Smooth muscle cell (in vitro differentiated cells): ENCODE measurements around the gene ENPP6. TPM values are rescaled to one million over a fixed set of nuclear protein-coding genes. Genes with fewer than 3 reads are reported as not detected.

Experiments
- DNase-seq: peaks from one replicate; lab custom pipeline; 2025; ENCODE audit not compliant: unreplicated experiment; lab: John Stamatoyannopoulos, UW
- H2AFZ ChIP-seq: fragments of 200-600 bp; sonication (generic); 2 replicates; pipeline ENCODE4 v1.6.0; 2016; ENCODE audit warnings: antibody characterized with exemption, low read depth, mild to moderate bottlenecking
- H3F3A ChIP-seq: fragments of 200-600 bp; sonication (generic); 2 replicates; pipeline ENCODE4 v1.6.0; 2017; ENCODE audit warnings: antibody characterized with exemption, low read depth
- H3K27ac ChIP-seq: fragments of 200-600 bp; sonication (generic); 2 replicates; pipeline ENCODE4 v1.5.1; 2016; ENCODE audit warnings: low read depth, mild to moderate bottlenecking
- H3K27me3 ChIP-seq: fragments of 200-600 bp; sonication (generic); 2 replicates; pipeline ENCODE4 v1.6.1; 2016; ENCODE audit warnings: low read depth, mild to moderate bottlenecking
- H3K36me3 ChIP-seq: fragments of 200-600 bp; sonication (generic); 2 replicates; pipeline ENCODE4 v1.5.1; 2016; ENCODE audit warnings: low read depth
- H3K4me1 ChIP-seq: fragments of 200-600 bp; sonication (generic); 2 replicates; pipeline ENCODE4 v1.5.1; 2016; ENCODE audit warnings: low read depth
- H3K4me2 ChIP-seq: fragments of 200-600 bp; sonication (generic); 2 replicates; pipeline ENCODE4 v1.6.0; 2016; ENCODE audit warnings: mild to moderate bottlenecking
- H3K4me3 ChIP-seq: fragments of 200-600 bp; sonication (generic); 2 replicates; pipeline ENCODE4 v1.5.1; 2016; ENCODE audit warnings: mild to moderate bottlenecking
- H3K79me2 ChIP-seq: fragments of 200-600 bp; sonication (generic); 2 replicates; pipeline ENCODE4 v1.6.0; 2016; ENCODE audit warnings: low read depth, mild to moderate bottlenecking
- H3K9ac ChIP-seq: fragments of 200-600 bp; sonication (generic); 2 replicates; pipeline ENCODE4 v1.6.0; 2016; ENCODE audit warnings: low read depth
- H3K9me3 ChIP-seq: fragments of 200-600 bp; sonication (generic); replicated peaks from 2 replicates; pipeline ENCODE4 v1.5.1; 2016; ENCODE audit warnings: low read depth
- H4K20me1 ChIP-seq: fragments of 200-600 bp; sonication (generic); 2 replicates; pipeline ENCODE4 v1.6.0; 2016; ENCODE audit warnings: low read depth
- CTCF ChIP-seq: fragments of 200-600 bp; sonication (generic); IDR thresholded peaks from 2 replicates; pipeline ENCODE4 v1.5.1; 2017; ENCODE audit warnings: borderline replicate concordance, mild to moderate bottlenecking, antibody characterized with exemption; ENCODE audit not compliant: insufficient read depth, poor library complexity, severe bottlenecking
- WGBS: methylation state at CpG from one replicate; pipeline ENCODE4 v1.1.7; 2016; ENCODE audit warnings: low lambda C conversion rate; 5-methylcytosine and 5-hydroxymethylcytosine counted together
- polyA plus RNA-seq: library from polyadenylated mRNA; unstranded; fragments of >200 nt; fragmentation: Nextera tagmentation; extraction: Ambion mirVana; gene quantifications from 2 replicates; pipeline ENCODE4 v1.2.1, GENCODE V29; 2016
- total RNA-seq: library from RNA; depleted of rRNA; stranded (reverse); fragments of >200 nt; gene quantifications from 2 replicates; pipeline ENCODE4 v1.2.3, GENCODE V29; 2014

ENPP6 gene
- total and polyA plus RNA-seq, 2 experiments from 2014 or later = not detected

- peak; percentile 67 for TF ChIP-seq CTCF
- H4K20me1 ChIP-seq = no peaks in the 10 kb centered on the region
- H3K36me3 ChIP-seq = no peaks in the 10 kb centered on the region
- no peaks in the 10 kb centered on the region for H3K27me3 ChIP-seq
- H3K9ac ChIP-seq = no peak overlapping the region
- H3K4me3 ChIP-seq = no peak overlapping the region
- no peaks in the 10 kb centered on the region for H3K9me3 ChIP-seq
- H3F3A ChIP-seq = no peaks in the 10 kb centered on the region
- no peak overlapping the region for H2AFZ ChIP-seq
- H3K4me2 ChIP-seq = no peak overlapping the region
- no peak overlapping the region for H3K27ac ChIP-seq
- 80% methylated on average over 23 of the region's 23 CpGs for WGBS
- H3K4me1 ChIP-seq = no peaks in the 10 kb centered on the region
- H3K79me2 ChIP-seq = no peaks in the 10 kb centered on the region
- no peak for DNase-seq
Observed at GRCh38 chr4:184250795-184251669, 33.4 kb upstream of the ENPP6 start.

- 93% methylated on average over 2 of the region's 2 CpGs for WGBS
- no peak for TF ChIP-seq CTCF
Observed at GRCh38 chr4:184248216-184248615, 30.5 kb upstream of the ENPP6 start.

GRCh38 chr4:184247421-184247820 is 29.7 kb upstream of the ENPP6 start:
- Histone ChIP-seq H3K27me3 (no peaks in the 10 kb centered on the region), H3K27ac (no peak overlapping the region), H3K4me1 (no peaks in the 10 kb centered on the region), H2AFZ (no peak overlapping the region), H3K4me2 (no peak overlapping the region), H3K79me2 (no peaks in the 10 kb centered on the region), H3K9ac (no peak overlapping the region), H3K4me3 (no peak overlapping the region), H3K36me3 (no peaks in the 10 kb centered on the region), H3K9me3 (no peaks in the 10 kb centered on the region), H3F3A (no peaks in the 10 kb centered on the region), H4K20me1 (no peaks in the 10 kb centered on the region)
- no peak for TF ChIP-seq CTCF
- no peak for DNase-seq
- 100% methylated on average over 1 of the region's 1 CpG for WGBS

More at GRCh38 chr4:184248216-184248615, 30.5 kb upstream of the ENPP6 start:
- Histone ChIP-seq H3K9me3 (no peaks in the 10 kb centered on the region), H3K27ac (no peak overlapping the region), H3K4me2 (no peak overlapping the region), H4K20me1 (no peaks in the 10 kb centered on the region), H3K36me3 (no peaks in the 10 kb centered on the region), H3K27me3 (no peaks in the 10 kb centered on the region), H2AFZ (no peak overlapping the region), H3K4me1 (no peaks in the 10 kb centered on the region), H3K4me3 (no peak overlapping the region), H3F3A (no peaks in the 10 kb centered on the region), H3K79me2 (no peaks in the 10 kb centered on the region), H3K9ac (no peak overlapping the region)
- DNase-seq = no peak

- H3K9ac ChIP-seq = no peak overlapping the region
- H2AFZ ChIP-seq = no peak overlapping the region
- DNase-seq = no peak
- 96% methylated on average over 7 of the region's 7 CpGs for WGBS
- no peak for TF ChIP-seq CTCF
- H3K27me3 ChIP-seq = no peaks in the 10 kb centered on the region
- no peak overlapping the region for H3K4me2 ChIP-seq
- no peaks in the 10 kb centered on the region for H3F3A ChIP-seq
- H3K4me1 ChIP-seq = no peaks in the 10 kb centered on the region
- H4K20me1 ChIP-seq = no peaks in the 10 kb centered on the region
- no peak overlapping the region for H3K4me3 ChIP-seq
- H3K9me3 ChIP-seq = no peaks in the 10 kb centered on the region
- H3K36me3 ChIP-seq = no peaks in the 10 kb centered on the region
- no peaks in the 10 kb centered on the region for H3K79me2 ChIP-seq
- no peak overlapping the region for H3K27ac ChIP-seq
Observed at GRCh38 chr4:184246426-184246825, 28.8 kb upstream of the ENPP6 start.
